ENCODE data around the gene LIMD2. TPM values are rescaled to one million over a fixed set of nuclear protein-coding genes. Genes with fewer than 3 reads are reported as not detected.

Gene LIMD2
- total RNA-seq = 13.8 and 24.0 TPM in 2 replicates

GRCh38 chr17:63699638-63700527 lies at the start of gene LIMD2:
TSS of gene LIMD2 (minus strand) at chr17:63700125. CDS start at chr17:63699298, 827 bp downstream.

DNA sequence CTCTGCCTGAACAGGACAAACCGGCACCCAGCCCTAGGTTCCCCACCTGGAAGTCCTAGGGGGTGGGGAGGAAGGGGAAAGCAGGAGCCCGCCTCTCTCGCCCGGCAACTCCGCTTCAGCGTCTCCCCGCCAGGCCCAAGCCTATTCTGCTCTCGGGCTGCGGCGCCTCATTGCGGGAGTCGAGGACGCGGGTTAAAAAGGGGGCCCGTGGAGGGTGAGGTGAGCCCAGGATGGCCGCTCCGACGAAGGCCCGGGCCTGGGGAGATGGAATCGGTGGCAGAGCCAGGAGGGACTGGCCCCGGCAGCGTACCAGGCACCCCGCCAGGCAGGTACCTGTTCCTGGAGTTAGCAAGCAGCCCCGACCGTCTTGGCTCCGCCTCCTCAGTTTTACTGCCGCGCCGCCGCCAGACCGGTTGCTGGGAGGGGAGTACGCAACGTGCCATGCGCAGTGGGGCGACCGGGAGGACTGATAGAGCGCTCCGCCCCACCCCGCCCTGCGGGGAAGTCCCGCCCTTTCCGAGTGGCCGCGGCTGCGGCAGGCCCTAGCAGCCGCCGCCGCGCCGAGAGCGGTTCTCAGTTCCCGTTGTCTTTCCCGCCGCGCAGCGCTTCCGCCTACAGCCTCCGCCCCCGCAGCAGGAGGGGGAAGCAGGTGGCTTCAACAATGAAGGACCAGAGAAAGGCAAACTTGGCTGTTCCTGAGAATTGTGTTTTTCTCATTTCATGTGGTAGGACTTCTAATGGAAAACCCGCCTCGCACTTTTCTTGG lies 41.7 kb upstream of the LIMD2 start, which contains the start of gene STRADA:
Gene STRADA (minus strand): TSS at position 392 of the 766 bp plus-strand sequence. CDS start 13,430 bp downstream, outside the sequence.

Other genes starting within 250 kb of the LIMD2 start
- 27.5 and 46.8 TPM in 2 replicates for gene ACE, start 223.1 kb downstream of the LIMD2 start, total RNA-seq
- not detected in 2 replicates for gene KCNH6, start 176.8 kb downstream of the LIMD2 start, total RNA-seq
- gene DCAF7, start 149.6 kb downstream of the LIMD2 start, total RNA-seq = 19.0 and 21.5 TPM in 2 replicates
- 16.4 and 18.2 TPM in 2 replicates for gene TACO1, start 99.2 kb downstream of the LIMD2 start, total RNA-seq
- 78.2 and 83.7 TPM in 2 replicates for gene MAP3K3, start 77.7 kb downstream of the LIMD2 start, total RNA-seq
- gene STRADA, start 41.7 kb upstream of the LIMD2 start, total RNA-seq = 17.2 and 22.3 TPM in 2 replicates
- 87.7 and 117 TPM in 2 replicates for gene CCDC47, start 73.5 kb upstream of the LIMD2 start, total RNA-seq
- 65.1 and 80.6 TPM in 2 replicates for gene DDX42, start 74.0 kb upstream of the LIMD2 start, total RNA-seq
- 92.1 and 129 TPM in 2 replicates for gene PSMC5, start 127.3 kb upstream of the LIMD2 start, total RNA-seq
- gene FTSJ3, start 127.5 kb upstream of the LIMD2 start, total RNA-seq = 57.2 and 84.5 TPM in 2 replicates
- 69.4 and 77.6 TPM in 2 replicates for gene SMARCD2, start 142.6 kb upstream of the LIMD2 start, total RNA-seq
- not detected in 2 replicates for gene CSH2, start 173.6 kb upstream of the LIMD2 start, total RNA-seq
- gene GH2, start 181.8 kb upstream of the LIMD2 start, total RNA-seq = not detected in 2 replicates
- gene CSH1, start 196.4 kb upstream of the LIMD2 start, total RNA-seq = not detected in 2 replicates
- gene CSHL1, start 211.1 kb upstream of the LIMD2 start, total RNA-seq = not detected in 2 replicates
- gene GH1, start 218.7 kb upstream of the LIMD2 start, total RNA-seq = not detected in 2 replicates
- gene CD79B, start 232.2 kb upstream of the LIMD2 start, total RNA-seq = 1.1 TPM in 2 replicates

All from endothelial cell of coronary artery (primary cell).